Dermis microvascular lymphatic vessel endothelial cell (primary cell): ENCODE results near the gene KRTAP5-6. TPM values are rescaled to one million over a fixed set of nuclear protein-coding genes. Genes with fewer than 3 reads are reported as not detected.
"Not testable (repeated sequence)": the region's sequence is repeated elsewhere in the genome, so short reads cannot be mapped to it uniquely, and the experiment has no call there.

Experiments
- DNase-seq, 2 donors: peaks; one replicate each; pipeline versions ENCODE4 v3.0.0 to v3.0.0-alpha.2; 2010; ENCODE audit warnings: low read depth in 2 of 2
- total RNA-seq: library from RNA; depleted of rRNA; stranded (reverse); fragments of >200 nt; gene quantifications from 2 replicates; pipeline ENCODE4 v1.2.1, GENCODE V29; 2014

KRTAP5-6 gene
- total RNA-seq, 1 donor from 2014 or later = 0.13 TPM

- not testable (repeated sequence) for DNase-seq
These were observed 13.0 kb upstream of the KRTAP5-6 start for GRCh38 chr11:1683904-1684572.

- not testable (repeated sequence) for DNase-seq
These were observed 11.8 kb upstream of the KRTAP5-6 start for GRCh38 chr11:1684886-1685874.

DNA sequence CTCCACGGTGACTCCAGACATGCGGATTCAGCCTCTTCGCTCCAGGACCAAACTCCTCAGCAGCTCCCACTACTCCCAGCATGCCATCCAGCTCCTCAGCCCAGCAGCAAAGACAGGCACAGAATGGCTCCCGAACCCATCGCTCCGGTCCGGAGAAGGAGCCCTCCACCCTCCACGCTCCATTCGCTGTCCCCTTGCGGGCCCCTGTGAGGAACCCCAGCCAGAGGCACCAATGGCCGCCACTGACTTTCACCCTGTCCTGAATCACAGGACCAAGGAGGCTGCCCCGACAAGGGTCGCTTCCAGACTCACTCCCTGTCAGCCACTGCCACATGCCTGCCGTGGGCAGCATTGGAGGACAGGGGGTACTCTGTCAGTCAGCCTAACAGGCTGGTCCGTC is 10.8 kb upstream of the KRTAP5-6 start:
- DNase-seq = not testable (repeated sequence)

DNA sequence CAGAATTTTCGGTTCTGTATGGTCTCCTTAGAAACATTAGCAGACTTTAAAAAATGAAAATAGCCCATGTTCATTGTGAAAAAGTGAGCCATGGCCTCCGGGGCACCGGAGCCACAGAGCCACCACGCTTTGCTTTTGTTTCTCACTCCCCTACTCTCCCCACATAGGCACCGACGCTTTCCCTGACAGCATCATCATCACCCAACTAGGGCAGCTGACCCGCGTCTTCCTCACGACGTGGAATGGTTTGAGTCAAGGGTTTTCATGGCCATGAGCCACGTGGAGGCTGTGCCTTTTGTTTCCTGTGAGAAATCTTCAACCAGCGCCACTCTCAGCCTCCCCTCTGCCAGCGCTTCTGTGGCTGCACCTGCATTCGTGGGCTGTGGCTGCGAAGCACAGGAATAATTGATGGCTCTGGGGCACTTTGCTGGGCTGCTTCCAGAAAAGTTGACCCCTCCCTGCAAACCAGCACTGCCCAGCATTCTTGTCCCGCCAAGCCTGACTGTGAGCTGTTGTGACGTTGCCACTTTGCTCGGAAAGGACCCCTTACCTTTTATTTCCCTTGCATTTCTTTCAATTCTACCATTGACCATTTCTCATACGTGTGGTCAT is 8.6 kb upstream of the KRTAP5-6 start:
- DNase-seq = not testable (repeated sequence)

GRCh38 chr11:1689250-1690166 is 7.5 kb upstream of the KRTAP5-6 start:
- DNase-seq = not testable (repeated sequence)

GRCh38 chr11:1690167-1691025 is 6.6 kb upstream of the KRTAP5-6 start:
- no peak for DNase-seq

- DNase-seq = no peak
These were observed 5.7 kb upstream of the KRTAP5-6 start for GRCh38 chr11:1691026-1691877.

DNA sequence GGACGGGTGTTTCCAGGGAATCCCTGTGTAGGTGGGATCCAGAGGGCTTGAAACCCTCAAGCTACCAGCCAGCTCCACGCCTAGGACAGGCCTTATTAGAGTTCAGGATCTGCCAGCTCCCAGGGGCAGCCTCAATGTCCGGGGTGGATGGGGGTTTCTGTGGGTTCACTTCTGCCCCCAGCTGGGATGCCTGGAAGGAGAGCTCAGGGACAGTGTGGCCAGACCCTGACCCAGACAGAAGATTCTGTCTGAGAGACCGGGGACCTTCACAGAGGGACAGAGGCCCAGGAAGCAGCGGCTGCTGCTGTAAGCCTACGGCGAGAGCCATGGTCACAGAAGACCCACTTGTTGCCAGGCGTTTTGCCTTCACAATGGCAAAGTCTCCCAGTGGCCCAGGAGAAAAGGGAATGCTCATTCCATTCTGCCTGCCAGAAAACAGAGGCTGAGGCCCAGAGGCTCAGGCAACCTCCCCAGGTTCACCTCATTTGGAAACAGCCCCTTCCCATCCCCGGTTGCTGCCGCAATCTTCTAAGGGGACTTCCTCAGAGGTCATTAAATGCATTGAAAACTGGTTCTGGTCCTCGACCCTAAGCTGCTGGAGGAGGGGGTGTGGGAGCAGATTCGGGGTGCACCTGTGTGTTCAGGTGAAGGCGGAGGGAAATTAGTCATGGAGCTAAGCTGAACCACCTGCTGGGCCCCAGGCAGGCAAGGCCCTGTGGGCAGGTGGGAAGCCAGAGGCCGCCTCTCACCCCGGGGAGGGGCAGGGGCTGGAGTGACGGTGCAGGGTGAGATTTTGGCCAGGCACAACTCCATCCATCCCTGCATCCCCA is 4.9 kb upstream of the KRTAP5-6 start:
- no peak for DNase-seq

DNA sequence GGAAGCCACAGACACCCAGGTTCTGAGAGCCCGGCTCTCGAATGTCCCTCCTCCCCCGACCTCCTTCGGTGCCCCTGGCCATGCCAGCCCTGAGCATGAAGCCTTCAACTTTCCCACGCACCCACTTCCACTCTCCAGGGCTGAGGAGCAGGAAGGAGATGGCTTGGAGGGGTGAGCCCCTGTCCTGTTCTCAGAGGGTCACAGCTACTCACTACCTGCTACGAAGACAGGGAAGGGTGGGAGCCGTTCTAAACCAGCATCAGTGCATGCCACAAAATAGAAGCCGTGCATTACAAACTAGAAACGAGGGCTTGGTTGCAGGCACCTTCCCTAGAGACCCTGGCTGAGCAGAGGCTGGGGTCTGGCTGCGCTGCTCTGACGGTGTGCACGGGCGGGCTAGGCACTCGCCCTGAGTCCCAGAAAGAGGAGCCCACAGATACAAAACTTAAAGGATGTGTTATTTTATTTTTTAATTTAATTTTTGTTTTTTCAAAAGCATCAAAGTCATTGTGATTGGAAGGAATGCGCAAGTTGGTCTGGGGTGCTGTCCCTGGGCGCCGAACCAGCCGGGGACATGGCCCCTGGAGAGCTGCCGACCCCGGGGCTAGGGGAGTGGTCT is 4.2 kb upstream of the KRTAP5-6 start:
- no peak for DNase-seq

DNA sequence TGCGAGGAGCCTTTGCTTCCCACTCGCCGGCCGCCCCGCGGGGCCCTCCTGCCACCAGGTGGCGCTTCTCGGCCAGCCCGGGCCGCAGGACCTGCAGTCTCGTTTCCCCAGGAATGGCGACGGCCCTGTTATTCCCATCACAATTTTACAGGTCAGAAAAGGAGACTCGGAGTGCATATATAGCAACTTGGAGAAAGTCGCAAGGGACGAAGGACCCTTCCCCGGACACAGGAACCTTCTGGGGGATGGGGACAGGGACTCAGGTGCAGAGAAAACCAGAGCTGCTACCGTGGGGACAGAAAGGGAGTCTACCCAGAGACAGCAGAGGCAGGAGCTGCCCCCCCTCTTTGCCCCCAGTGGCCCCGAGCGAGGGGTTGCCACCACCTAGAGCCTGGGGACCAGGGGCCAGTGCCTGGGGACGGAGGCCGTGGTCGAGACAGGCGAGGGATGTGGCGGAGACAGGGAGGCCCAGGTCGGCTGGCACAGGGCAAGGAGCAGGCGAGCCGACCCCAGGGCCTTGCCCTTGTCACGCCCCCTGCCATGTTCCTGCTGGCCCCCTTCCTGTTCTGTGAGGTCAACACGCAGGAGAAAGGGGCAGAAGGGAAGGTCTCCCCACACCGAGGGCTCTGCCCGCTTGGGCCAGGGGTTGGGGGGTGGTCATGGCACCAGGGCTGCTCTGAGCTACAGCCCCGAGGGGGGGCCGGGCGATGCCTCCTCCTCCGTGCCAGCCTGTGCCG is 3.5 kb upstream of the KRTAP5-6 start:
- DNase-seq = peak; percentile 27 to 68

GRCh38 chr11:1694064-1694845 is 2.7 kb upstream of the KRTAP5-6 start:
- DNase-seq = peak; percentile 41 to 71

- DNase-seq = no peak
These were observed 2.0 kb upstream of the KRTAP5-6 start for GRCh38 chr11:1694846-1695547.

- DNase-seq = no peak
These were observed 1.4 kb upstream of the KRTAP5-6 start for GRCh38 chr11:1695548-1696108.

- DNase-seq = no peak
These were observed 2.8 kb downstream of the KRTAP5-6 start for GRCh38 chr11:1699771-1700170.

- DNase-seq = no peak
These were observed 4.3 kb downstream of the KRTAP5-6 start for GRCh38 chr11:1701091-1701807.
